ENCODE results near the gene LSM10. TPM values are rescaled to one million over a fixed set of nuclear protein-coding genes. Genes with fewer than 3 reads are reported as not detected.

LSM10 gene
- total RNA-seq, 4 donors from 2014 or later: 21.0 to 32.2 (median 27.0) TPM

DNA sequence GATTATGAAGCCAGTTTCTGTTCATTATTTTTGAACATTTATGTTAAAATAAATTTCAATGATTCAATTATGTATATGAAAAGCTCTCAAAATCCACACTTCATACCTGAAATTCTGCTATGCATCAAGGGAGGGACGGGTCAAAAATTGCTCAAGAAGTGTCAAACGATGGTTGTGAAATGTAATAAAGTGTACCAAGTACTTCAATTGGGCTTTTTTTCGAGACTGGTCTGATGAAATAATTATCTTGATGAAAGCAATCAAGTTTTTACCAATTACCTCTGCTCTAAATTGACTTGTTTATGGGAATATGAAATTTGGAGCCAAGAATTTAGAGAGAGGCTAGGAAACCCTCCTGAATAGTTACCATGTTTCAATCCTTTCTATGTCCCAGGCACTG, 44.6 kb upstream of the LSM10 start:
- intact Hi-C loops (cut with DNase I; ENCODE audit: low total_unique reads): no loop called here
- WGBS, 2 donors: 78 to 83% methylated on average over 3 of the region's 3 CpGs
- no peak for TF ChIP-seq POLR2A (IDR thresholded peaks at IDR 0.05)
- TF ChIP-seq, protein P1, sequence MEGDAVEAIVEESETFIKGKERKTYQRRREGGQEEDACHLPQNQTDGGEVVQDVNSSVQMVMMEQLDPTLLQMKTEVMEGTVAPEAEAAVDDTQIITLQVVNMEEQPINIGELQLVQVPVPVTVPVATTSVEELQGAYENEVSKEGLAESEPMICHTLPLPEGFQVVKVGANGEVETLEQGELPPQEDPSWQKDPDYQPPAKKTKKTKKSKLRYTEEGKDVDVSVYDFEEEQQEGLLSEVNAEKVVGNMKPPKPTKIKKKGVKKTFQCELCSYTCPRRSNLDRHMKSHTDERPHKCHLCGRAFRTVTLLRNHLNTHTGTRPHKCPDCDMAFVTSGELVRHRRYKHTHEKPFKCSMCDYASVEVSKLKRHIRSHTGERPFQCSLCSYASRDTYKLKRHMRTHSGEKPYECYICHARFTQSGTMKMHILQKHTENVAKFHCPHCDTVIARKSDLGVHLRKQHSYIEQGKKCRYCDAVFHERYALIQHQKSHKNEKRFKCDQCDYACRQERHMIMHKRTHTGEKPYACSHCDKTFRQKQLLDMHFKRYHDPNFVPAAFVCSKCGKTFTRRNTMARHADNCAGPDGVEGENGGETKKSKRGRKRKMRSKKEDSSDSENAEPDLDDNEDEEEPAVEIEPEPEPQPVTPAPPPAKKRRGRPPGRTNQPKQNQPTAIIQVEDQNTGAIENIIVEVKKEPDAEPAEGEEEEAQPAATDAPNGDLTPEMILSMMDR (IDR thresholded peaks at IDR 0.05): no peak
- DNase-seq (ENCODE audit: low spot score in 2 of 2): no peak
- H3K4me3 ChIP-seq (ENCODE audit: low read depth, poor library complexity, severe bottlenecking): no peak overlapping the region

DNA sequence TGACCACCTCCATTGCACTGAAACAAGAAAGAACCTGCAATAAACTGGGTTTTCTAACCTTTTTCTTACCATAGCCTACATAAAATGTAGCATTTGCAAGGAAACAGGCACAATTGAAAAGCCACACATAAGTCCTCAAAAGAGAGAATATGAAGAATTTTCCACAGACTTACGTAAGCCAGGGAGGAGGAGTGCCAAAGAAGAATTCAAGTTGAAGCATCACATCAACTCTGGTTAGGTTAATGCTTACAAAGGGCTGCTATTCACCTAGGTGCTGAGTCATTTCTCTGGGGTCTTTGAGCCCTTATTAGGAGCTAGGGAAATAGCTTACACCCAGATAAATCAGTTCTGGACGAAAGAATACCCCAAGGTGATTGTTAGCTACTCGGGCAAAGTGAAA, 42.9 kb upstream of the LSM10 start:
- TF ChIP-seq, protein P1 (IDR thresholded peaks at IDR 0.05): no peak
- TF ChIP-seq POLR2A (IDR thresholded peaks at IDR 0.05): no peak
- no peak overlapping the region for H3K4me3 ChIP-seq (ENCODE audit: low read depth, poor library complexity, severe bottlenecking)
- intact Hi-C loops (cut with DNase I; ENCODE audit: low total_unique reads): no loop called here
- no peak for DNase-seq (ENCODE audit: low spot score in 2 of 2)
- 78 to 92% methylated on average over 3 of the region's 3 CpGs for WGBS, 2 donors

DNA sequence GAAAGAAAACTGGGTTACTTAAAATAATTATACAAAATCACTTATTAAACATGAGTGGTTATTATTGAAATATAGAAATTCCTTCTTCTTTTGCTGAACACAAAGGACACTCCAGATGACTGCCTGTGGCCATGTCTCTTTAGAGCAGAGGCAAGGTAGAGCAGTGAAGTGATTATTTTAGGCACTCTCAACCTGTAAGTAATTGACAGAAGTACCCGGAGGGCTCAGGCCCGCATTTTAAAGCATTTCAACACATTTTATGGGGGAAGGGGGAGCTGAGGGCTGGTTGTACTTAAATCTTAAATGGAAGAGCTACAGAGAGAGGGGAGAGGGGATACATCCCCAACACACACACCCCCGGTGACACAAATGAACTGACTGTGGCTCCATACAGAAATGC, 42.3 kb upstream of the LSM10 start:
- no peak for DNase-seq (ENCODE audit: low spot score in 2 of 2)
- WGBS, 2 donors: 51 to 69% methylated on average over 3 of the region's 3 CpGs
- TF ChIP-seq, protein P1 (IDR thresholded peaks at IDR 0.05): no peak
- TF ChIP-seq POLR2A (IDR thresholded peaks at IDR 0.05): no peak
- no peak overlapping the region for H3K4me3 ChIP-seq (ENCODE audit: low read depth, poor library complexity, severe bottlenecking)
- intact Hi-C loops (cut with DNase I; ENCODE audit: low total_unique reads): no loop called here

DNA sequence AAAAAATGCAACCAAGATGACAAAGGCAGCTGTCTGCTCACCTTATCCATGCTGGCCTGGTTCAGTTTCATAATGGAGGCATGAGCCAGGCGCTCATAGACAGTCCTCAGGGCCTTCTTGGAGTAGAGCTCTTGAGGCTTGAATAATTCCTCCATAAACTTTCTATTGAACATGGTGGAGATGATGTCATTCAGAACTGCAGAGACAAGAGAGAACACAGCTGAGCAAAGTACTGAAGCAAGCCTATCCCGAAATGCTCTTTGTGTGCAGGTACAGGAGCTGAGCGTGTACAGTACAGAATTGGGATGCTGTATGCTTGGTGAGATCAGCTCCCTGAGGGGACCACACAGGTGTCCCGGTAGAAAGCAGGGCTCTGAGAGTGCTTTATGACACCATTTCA, 41.0 kb upstream of the LSM10 start:
- intact Hi-C loops (cut with DNase I; ENCODE audit: low total_unique reads): no loop called here
- DNase-seq (ENCODE audit: low spot score in 2 of 2): no peak

DNA sequence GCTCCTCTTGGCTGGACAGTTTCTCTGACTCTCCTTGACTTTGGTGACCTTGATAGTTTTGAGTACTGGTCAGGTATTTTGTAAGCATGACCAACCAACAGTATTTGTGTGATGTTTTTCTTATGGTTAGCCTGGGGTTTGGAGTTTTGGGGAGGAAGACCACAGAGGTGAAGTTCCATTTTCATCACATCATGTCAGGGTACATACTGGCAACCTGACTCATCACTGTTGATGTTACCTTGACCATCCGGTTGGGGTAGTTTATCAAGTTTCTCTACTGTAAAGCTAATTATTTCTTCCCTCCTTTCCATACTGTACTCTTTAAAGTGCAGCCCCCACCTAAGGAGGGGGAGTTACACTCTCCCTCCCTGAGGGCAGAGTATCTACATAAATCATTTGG, 39.1 kb upstream of the LSM10 start:
- 57 to 58% methylated on average over 1 of the region's 1 CpG for WGBS, 2 donors
- DNase-seq (ENCODE audit: low spot score in 2 of 2): no peak
- no peak overlapping the region for H3K4me3 ChIP-seq (ENCODE audit: low read depth, poor library complexity, severe bottlenecking)
- TF ChIP-seq POLR2A (IDR thresholded peaks at IDR 0.05): no peak
- intact Hi-C loops (cut with DNase I; ENCODE audit: low total_unique reads): no loop called here

More for the DNA sequence above, 41.0 kb upstream of the LSM10 start:
- 89 to 95% methylated on average over 4 of the region's 4 CpGs for WGBS, 2 donors
- TF ChIP-seq POLR2A (IDR thresholded peaks at IDR 0.05): no peak
- TF ChIP-seq, protein P1 (IDR thresholded peaks at IDR 0.05): no peak
- H3K4me3 ChIP-seq (ENCODE audit: low read depth, poor library complexity, severe bottlenecking): no peak overlapping the region

DNA sequence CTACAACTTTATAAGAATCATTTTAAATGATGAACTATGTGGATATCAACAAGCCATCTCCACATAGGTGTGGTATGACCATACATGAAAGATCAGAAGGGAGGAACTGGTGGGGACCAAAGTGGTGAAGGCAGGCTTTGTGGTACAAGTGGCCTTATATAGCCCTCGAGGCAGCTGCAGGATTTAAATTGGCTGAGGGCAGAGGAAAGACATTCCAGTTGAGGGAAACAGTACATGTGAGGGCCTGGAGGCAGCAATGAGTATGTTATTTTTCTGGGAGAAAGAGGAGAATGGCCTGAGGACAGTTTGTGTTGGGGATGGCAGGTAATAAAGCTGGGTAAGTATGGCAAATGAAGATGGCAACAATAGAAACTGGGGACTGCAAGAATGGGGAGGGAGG, 35.4 kb upstream of the LSM10 start:
- WGBS, 2 donors: 28 to 35% methylated on average over 1 of the region's 1 CpG
- no peak for TF ChIP-seq POLR2A (IDR thresholded peaks at IDR 0.05)
- intact Hi-C loops (cut with DNase I; ENCODE audit: low total_unique reads): no loop called here
- H3K4me3 ChIP-seq (ENCODE audit: low read depth, poor library complexity, severe bottlenecking): no peak overlapping the region
- no peak for DNase-seq (ENCODE audit: low spot score in 2 of 2)

DNA sequence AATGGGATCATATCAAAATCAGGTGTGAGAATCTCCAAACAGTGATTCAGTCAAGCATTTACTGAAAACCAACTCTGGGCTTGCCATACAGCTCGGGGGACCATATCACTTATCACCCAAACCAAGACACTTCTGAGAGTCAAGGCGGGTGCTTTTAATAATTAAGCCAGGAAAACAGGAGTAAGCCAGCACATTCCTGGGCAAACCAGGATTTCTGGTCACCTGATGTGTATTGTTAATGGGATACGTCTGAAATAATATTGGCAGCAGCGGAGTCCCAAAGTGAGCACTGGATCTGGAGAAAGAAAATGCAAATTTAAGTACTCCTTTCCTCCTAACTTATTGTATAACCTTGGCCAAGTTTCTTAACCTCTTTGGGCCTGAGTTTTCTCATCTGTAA, 34.9 kb upstream of the LSM10 start:
- TF ChIP-seq, protein P1 (IDR thresholded peaks at IDR 0.05): no peak
- TF ChIP-seq POLR2A (IDR thresholded peaks at IDR 0.05): no peak
- WGBS, 2 donors: 59 to 71% methylated on average over 4 of the region's 4 CpGs
- no peak overlapping the region for H3K4me3 ChIP-seq (ENCODE audit: low read depth, poor library complexity, severe bottlenecking)
- intact Hi-C loops (cut with DNase I; ENCODE audit: low total_unique reads): no loop called here
- no peak for DNase-seq (ENCODE audit: low spot score in 2 of 2)

Measured in lower leg skin (tissue), 4 donors.